ENCODE data around the gene DISC1.

The DISC1 gene

DNA sequence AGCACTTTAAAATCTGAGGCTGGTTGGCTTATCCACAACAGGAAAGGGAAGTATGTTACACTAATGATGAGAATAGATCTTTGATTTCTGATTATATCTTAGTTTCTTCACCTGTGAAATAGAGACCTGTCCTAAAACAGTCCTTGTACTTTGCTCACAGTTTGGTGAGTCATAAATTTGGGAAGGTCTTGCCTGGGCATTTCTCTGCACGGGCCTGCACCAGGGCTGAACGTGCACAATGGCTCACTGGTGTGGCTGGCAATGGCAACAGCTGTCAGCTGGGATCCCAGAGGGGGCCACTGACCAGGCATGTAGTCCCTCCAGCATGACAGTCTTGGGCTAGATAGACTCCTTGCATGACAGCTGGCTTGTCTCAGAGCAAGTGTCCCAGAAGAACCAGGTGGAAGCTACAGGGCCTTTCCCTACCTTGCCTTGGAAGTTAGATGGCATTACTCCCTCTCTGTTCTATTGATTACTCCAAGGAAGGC lies 367.4 kb downstream of the DISC1 start:
- DNase-seq (ENCODE audit: insufficient read length, low spot score) (no peak), FAIRE-seq (no peak)
- no peak for TF ChIP-seq SPI1 (IDR thresholded peaks at IDR 0.05; ENCODE audit: low read depth, low read length)
- no peak for TF ChIP-seq TAF1 (IDR thresholded peaks at IDR 0.05; ENCODE audit: low read depth, low read length)
- no peak for TF ChIP-seq POU2F2 (IDR thresholded peaks at IDR 0.05; ENCODE audit: low read depth, low read length)
- TF ChIP-seq POLR2AphosphoS5 (IDR thresholded peaks at IDR 0.05; ENCODE audit: low read depth, low read length): no peak
- TF ChIP-seq PAX5 (IDR thresholded peaks at IDR 0.05; ENCODE audit: insufficient read depth, low read length, severe bottlenecking): no peak
- no peak for TF ChIP-seq POLR2A (IDR thresholded peaks at IDR 0.05; ENCODE audit: low read depth, low read length)

DNA sequence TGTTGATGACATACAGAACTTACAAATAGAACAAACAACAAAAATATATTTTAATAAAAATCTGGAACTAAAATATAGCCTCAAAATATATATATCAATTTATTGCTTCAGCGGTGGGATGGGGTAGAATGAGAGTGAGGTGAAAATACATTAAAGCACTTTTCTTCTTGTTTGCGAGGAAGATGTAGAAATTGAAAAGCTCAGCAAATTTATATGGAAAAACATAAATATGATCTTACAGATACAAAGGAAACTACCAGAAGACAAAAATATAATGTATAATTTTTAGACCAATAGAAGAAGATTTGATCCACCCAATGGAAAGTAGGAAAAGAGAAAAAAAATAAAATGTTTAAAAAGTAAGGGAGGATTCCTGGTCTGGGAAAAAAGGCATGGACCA lies 372.2 kb downstream of the DISC1 start:
- TF ChIP-seq POLR2AphosphoS5 (IDR thresholded peaks at IDR 0.05; ENCODE audit: low read depth, low read length) (no peak), SPI1 (IDR thresholded peaks at IDR 0.05; ENCODE audit: low read depth, low read length) (no peak), PAX5 (IDR thresholded peaks at IDR 0.05; ENCODE audit: insufficient read depth, low read length, severe bottlenecking) (no peak), POU2F2 (IDR thresholded peaks at IDR 0.05; ENCODE audit: low read depth, low read length) (no peak), POLR2A (IDR thresholded peaks at IDR 0.05; ENCODE audit: low read depth, low read length) (no peak), TAF1 (IDR thresholded peaks at IDR 0.05; ENCODE audit: low read depth, low read length) (no peak)
- FAIRE-seq: no peak
- no peak for DNase-seq (ENCODE audit: insufficient read length, low spot score)

GRCh38 chr1:232005300-232005699 lies 378.7 kb downstream of the DISC1 start:
- FAIRE-seq: no peak

GRCh38 chr1:232009741-232010140 lies 383.2 kb downstream of the DISC1 start:
- no peak for FAIRE-seq
- DNase-seq (ENCODE audit: insufficient read length, low spot score): no peak
- TF ChIP-seq TAF1 (IDR thresholded peaks at IDR 0.05; ENCODE audit: low read depth, low read length) (no peak), SPI1 (IDR thresholded peaks at IDR 0.05; ENCODE audit: low read depth, low read length) (no peak), POLR2A (IDR thresholded peaks at IDR 0.05; ENCODE audit: low read depth, low read length) (no peak), POLR2AphosphoS5 (IDR thresholded peaks at IDR 0.05; ENCODE audit: low read depth, low read length) (no peak), PAX5 (IDR thresholded peaks at IDR 0.05; ENCODE audit: insufficient read depth, low read length, severe bottlenecking) (no peak), POU2F2 (IDR thresholded peaks at IDR 0.05; ENCODE audit: low read depth, low read length) (no peak)

More at GRCh38 chr1:232005300-232005699, 378.7 kb downstream of the DISC1 start:
- TF ChIP-seq POLR2AphosphoS5 (IDR thresholded peaks at IDR 0.05; ENCODE audit: low read depth, low read length) (no peak), POLR2A (IDR thresholded peaks at IDR 0.05; ENCODE audit: low read depth, low read length) (no peak), POU2F2 (IDR thresholded peaks at IDR 0.05; ENCODE audit: low read depth, low read length) (no peak), TAF1 (IDR thresholded peaks at IDR 0.05; ENCODE audit: low read depth, low read length) (no peak), SPI1 (IDR thresholded peaks at IDR 0.05; ENCODE audit: low read depth, low read length) (no peak), PAX5 (IDR thresholded peaks at IDR 0.05; ENCODE audit: insufficient read depth, low read length, severe bottlenecking) (no peak)
- no peak for DNase-seq (ENCODE audit: insufficient read length, low spot score)

GRCh38 chr1:232011961-232012360 lies 385.4 kb downstream of the DISC1 start:
- DNase-seq (ENCODE audit: insufficient read length, low spot score): no peak
- TF ChIP-seq TAF1 (IDR thresholded peaks at IDR 0.05; ENCODE audit: low read depth, low read length) (no peak), POU2F2 (IDR thresholded peaks at IDR 0.05; ENCODE audit: low read depth, low read length) (no peak)

DNA sequence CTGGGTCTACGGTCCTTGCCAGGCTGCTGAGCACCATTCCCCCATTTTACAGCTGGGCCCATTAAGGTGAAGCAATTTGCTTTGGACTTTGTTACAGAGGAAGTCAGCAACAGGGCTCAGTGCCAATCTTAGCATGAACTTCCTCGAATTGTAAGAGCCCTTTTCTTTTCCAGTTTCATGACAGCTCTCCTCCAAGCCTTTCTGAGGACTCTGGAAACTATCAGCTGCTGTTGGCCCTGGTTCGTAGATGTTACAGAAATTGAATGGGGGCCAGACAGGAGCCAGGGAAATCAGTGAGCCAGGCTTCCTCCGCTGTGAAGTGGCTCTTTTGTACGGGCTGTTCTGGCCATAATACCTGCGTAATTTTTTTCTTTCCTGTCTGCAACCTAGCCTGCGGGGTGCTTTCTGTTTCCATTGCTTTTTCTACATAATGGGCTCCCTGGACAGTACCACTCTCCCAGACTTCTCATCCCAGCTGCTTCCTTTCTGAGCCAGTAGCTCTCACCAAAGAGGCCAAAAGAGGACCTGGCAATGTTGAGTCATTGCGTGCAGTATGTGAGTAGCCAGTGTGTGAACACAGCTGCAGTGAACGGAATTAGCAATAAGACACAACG lies 386.3 kb downstream of the DISC1 start:
- FAIRE-seq: no peak
- no peak for DNase-seq (ENCODE audit: insufficient read length, low spot score)
- TF ChIP-seq SPI1 (IDR thresholded peaks at IDR 0.05; ENCODE audit: low read depth, low read length): no peak
- no peak for TF ChIP-seq POU2F2 (IDR thresholded peaks at IDR 0.05; ENCODE audit: low read depth, low read length)
- TF ChIP-seq TAF1 (IDR thresholded peaks at IDR 0.05; ENCODE audit: low read depth, low read length): no peak

More at GRCh38 chr1:232011961-232012360, 385.4 kb downstream of the DISC1 start:
- FAIRE-seq: no peak

- TF ChIP-seq POLR2AphosphoS5 (IDR thresholded peaks at IDR 0.05; ENCODE audit: low read depth, low read length) (no peak), SPI1 (IDR thresholded peaks at IDR 0.05; ENCODE audit: low read depth, low read length) (no peak), PAX5 (IDR thresholded peaks at IDR 0.05; ENCODE audit: insufficient read depth, low read length, severe bottlenecking) (no peak), POLR2A (IDR thresholded peaks at IDR 0.05; ENCODE audit: low read depth, low read length) (no peak), POU2F2 (IDR thresholded peaks at IDR 0.05; ENCODE audit: low read depth, low read length) (no peak), TAF1 (IDR thresholded peaks at IDR 0.05; ENCODE audit: low read depth, low read length) (no peak)
- no peak for DNase-seq (ENCODE audit: insufficient read length, low spot score)
- no peak for FAIRE-seq
Measured at GRCh38 chr1:232014941-232015340, 388.4 kb downstream of the DISC1 start.

DNA sequence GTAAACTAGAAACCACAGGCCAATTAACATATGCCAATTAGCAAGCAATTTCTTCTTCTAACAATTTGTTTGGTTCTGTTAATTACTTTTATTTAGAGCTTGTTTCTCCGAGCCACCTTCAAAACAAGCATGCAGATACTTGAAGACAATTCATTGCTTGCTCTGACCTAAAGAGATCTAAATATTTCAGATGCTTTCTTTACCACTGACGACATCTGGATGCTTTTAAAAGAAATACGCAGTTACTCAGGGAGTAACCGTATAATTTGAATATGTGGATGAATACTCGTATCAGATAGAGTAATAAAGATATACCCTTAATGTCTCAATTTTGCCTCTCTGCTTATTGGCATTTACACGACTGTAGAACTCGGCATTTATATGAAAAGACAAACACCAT lies 390.0 kb downstream of the DISC1 start:
- no peak for FAIRE-seq
- TF ChIP-seq SPI1 (IDR thresholded peaks at IDR 0.05; ENCODE audit: low read depth, low read length): no peak
- no peak for TF ChIP-seq PAX5 (IDR thresholded peaks at IDR 0.05; ENCODE audit: insufficient read depth, low read length, severe bottlenecking)
- no peak for TF ChIP-seq TAF1 (IDR thresholded peaks at IDR 0.05; ENCODE audit: low read depth, low read length)
- no peak for TF ChIP-seq POLR2A (IDR thresholded peaks at IDR 0.05; ENCODE audit: low read depth, low read length)
- no peak for TF ChIP-seq POU2F2 (IDR thresholded peaks at IDR 0.05; ENCODE audit: low read depth, low read length)
- no peak for DNase-seq (ENCODE audit: insufficient read length, low spot score)

GRCh38 chr1:232017057-232017456 lies 390.5 kb downstream of the DISC1 start:
- TF ChIP-seq POLR2AphosphoS5 (IDR thresholded peaks at IDR 0.05; ENCODE audit: low read depth, low read length) (no peak), POU2F2 (IDR thresholded peaks at IDR 0.05; ENCODE audit: low read depth, low read length) (no peak), POLR2A (IDR thresholded peaks at IDR 0.05; ENCODE audit: low read depth, low read length) (no peak)
- DNase-seq (ENCODE audit: insufficient read length, low spot score) (no peak), FAIRE-seq (no peak)

- TF ChIP-seq TAF1 (IDR thresholded peaks at IDR 0.05; ENCODE audit: low read depth, low read length): no peak
- TF ChIP-seq POLR2AphosphoS5 (IDR thresholded peaks at IDR 0.05; ENCODE audit: low read depth, low read length): no peak
- TF ChIP-seq SPI1 (IDR thresholded peaks at IDR 0.05; ENCODE audit: low read depth, low read length): no peak
- TF ChIP-seq PAX5 (IDR thresholded peaks at IDR 0.05; ENCODE audit: insufficient read depth, low read length, severe bottlenecking): no peak
- no peak for TF ChIP-seq POU2F2 (IDR thresholded peaks at IDR 0.05; ENCODE audit: low read depth, low read length)
- TF ChIP-seq POLR2A (IDR thresholded peaks at IDR 0.05; ENCODE audit: low read depth, low read length): no peak
- DNase-seq (ENCODE audit: insufficient read length, low spot score): no peak
- FAIRE-seq: no peak
Measured at GRCh38 chr1:232017759-232018158, 391.2 kb downstream of the DISC1 start.

All from GM12891 (cell line).